Measurements from ENCODE around the gene UBE2L5. TPM values are rescaled to one million over a fixed set of nuclear protein-coding genes. Genes with fewer than 3 reads are reported as not detected.

UBE2L5 gene
- total RNA-seq, 1 donor from 2014 or later = not detected

- TF ChIP-seq CTCF (IDR thresholded peaks at IDR 0.05) (no peak), POLR2AphosphoS5 (IDR thresholded peaks at IDR 0.05; ENCODE audit: insufficient read depth in 1 of 2, low read depth in 1 of 2) (peak in 1 of 2 donors; percentile 88)
- Histone ChIP-seq H3K36me3 (no peaks in the 10 kb centered on the region), H3K27ac (peak overlapping the region; percentile 49), H3K4me3 (no peak overlapping the region), H3K4me1 (peaks cover 23% of the 10 kb centered on the region), H3K9me3 (no peaks in the 10 kb centered on the region), H3K27me3 (no peaks in the 10 kb centered on the region)
- no peak for DNase-seq (ENCODE audit: extremely low spot score in 2 of 2)
- intact Hi-C loops (cut with DNase I) = no loop called here
Observed at GRCh38 chr13:30429721-30430694, 7.7 kb downstream of the UBE2L5 start.

- Histone ChIP-seq H3K36me3 (no peaks in the 10 kb centered on the region), H3K27me3 (no peaks in the 10 kb centered on the region), H3K4me3 (no peak overlapping the region), H3K27ac (peak overlapping the region; percentile 49), H3K4me1 (peaks cover 23% of the 10 kb centered on the region), H3K9me3 (no peaks in the 10 kb centered on the region)
- no peak for DNase-seq (ENCODE audit: extremely low spot score in 2 of 2)
- TF ChIP-seq CTCF (IDR thresholded peaks at IDR 0.05) (no peak), POLR2A (IDR thresholded peaks at IDR 0.05) (no peak), POLR2AphosphoS5 (IDR thresholded peaks at IDR 0.05; ENCODE audit: insufficient read depth in 1 of 2, low read depth in 1 of 2) (peak in 1 of 2 donors; percentile 57)
- intact Hi-C loops (cut with DNase I) = no loop called here
Observed at GRCh38 chr13:30431269-30431940, 9.1 kb downstream of the UBE2L5 start.

- no peak for DNase-seq (ENCODE audit: extremely low spot score in 2 of 2)
- no peaks in the 10 kb centered on the region for H3K9me3 ChIP-seq
- no peaks in the 10 kb centered on the region for H3K27me3 ChIP-seq
- no peak overlapping the region for H3K4me3 ChIP-seq
- H3K4me1 ChIP-seq = peaks cover 9% of the 10 kb centered on the region
- intact Hi-C loops (cut with DNase I) = no loop called here
- H3K27ac ChIP-seq = no peak overlapping the region
- no peak for TF ChIP-seq POLR2A (IDR thresholded peaks at IDR 0.05)
- TF ChIP-seq CTCF (IDR thresholded peaks at IDR 0.05) = no peak
- TF ChIP-seq POLR2AphosphoS5 (IDR thresholded peaks at IDR 0.05; ENCODE audit: insufficient read depth in 1 of 2, low read depth in 1 of 2) = no peak
- no peaks in the 10 kb centered on the region for H3K36me3 ChIP-seq
Observed at GRCh38 chr13:30435911-30436451, 13.7 kb downstream of the UBE2L5 start.

- H3K27me3 ChIP-seq = no peaks in the 10 kb centered on the region
- H3K9me3 ChIP-seq = no peaks in the 10 kb centered on the region
- no peak for TF ChIP-seq POLR2AphosphoS5 (IDR thresholded peaks at IDR 0.05; ENCODE audit: insufficient read depth in 1 of 2, low read depth in 1 of 2)
- no peak for TF ChIP-seq POLR2A (IDR thresholded peaks at IDR 0.05)
- no peak for TF ChIP-seq CTCF (IDR thresholded peaks at IDR 0.05)
- H3K4me3 ChIP-seq = no peak overlapping the region
- intact Hi-C loops (cut with DNase I) = no loop called here
- no peaks in the 10 kb centered on the region for H3K36me3 ChIP-seq
- H3K4me1 ChIP-seq = peaks cover under 1% of the 10 kb centered on the region
- H3K27ac ChIP-seq = no peak overlapping the region
- peak in 1 of 2 donors; percentile 13 for DNase-seq (ENCODE audit: extremely low spot score in 2 of 2)
Observed at GRCh38 chr13:30437177-30437576, 14.9 kb downstream of the UBE2L5 start.

Measured in vagina (tissue), 2 donors.